Large intestine (tissue), 3 donors: Measurements from ENCODE around the gene IRAK2. TPM values are rescaled to one million over a fixed set of nuclear protein-coding genes. Genes with fewer than 3 reads are reported as not detected.

ENCODE experiments used
- DNase-seq, 2 donors: peaks; one replicate each; pipeline versions ENCODE4 v3.0.0 to v3.0.0-alpha.2; 2013
- H3K27ac ChIP-seq: one replicate; pipeline ENCODE4 v1.5.1; 2013; ENCODE audit warnings: low read length
- H3K27me3 ChIP-seq: 2 replicates; pipeline ENCODE4 v1.6.1; 2013; ENCODE audit warnings: low read length; ENCODE audit not compliant: control insufficient read depth, insufficient read depth
- H3K36me3 ChIP-seq: 2 replicates; pipeline ENCODE4 v1.6.1; 2013; ENCODE audit warnings: low read length; ENCODE audit not compliant: control insufficient read depth, insufficient read depth
- H3K4me1 ChIP-seq: one replicate; pipeline ENCODE4 v1.6.1; 2013; ENCODE audit warnings: low read length; ENCODE audit not compliant: control insufficient read depth, insufficient read depth
- H3K4me3 ChIP-seq: one replicate; pipeline ENCODE4 v1.5.1; 2013; ENCODE audit warnings: low read length
- H3K9me3 ChIP-seq: one replicate; pipeline ENCODE4 v1.6.1; 2013; ENCODE audit warnings: mild to moderate bottlenecking, low read depth, low read length, moderate library complexity; ENCODE audit not compliant: control insufficient read depth
- WGBS: methylation state at CpG from one replicate; pipeline ENCODE4 v1.1.5; 2013; ENCODE audit warnings: low lambda C conversion rate; ENCODE audit not compliant: insufficient coverage; 5-methylcytosine and 5-hydroxymethylcytosine counted together
- polyA plus RNA-seq: library from polyadenylated mRNA; unstranded; fragments of 120-200 nt; gene quantifications from one replicate; pipeline ENCODE4 v1.2.1, GENCODE V29; 2013

The IRAK2 gene
- polyA plus RNA-seq, 1 donor: 2.2 TPM

GRCh38 chr3:10198761-10199649 lies 34.3 kb downstream of the IRAK2 start:
- no peak overlapping the region for H3K4me3 ChIP-seq
- H3K9me3 ChIP-seq: no peaks in the 10 kb centered on the region
- no peaks in the 10 kb centered on the region for H3K36me3 ChIP-seq
- H3K27me3 ChIP-seq: no peaks in the 10 kb centered on the region
- no peak overlapping the region for H3K27ac ChIP-seq
- H3K4me1 ChIP-seq: peaks cover 20% of the 10 kb centered on the region
- WGBS: no CpG with 5 or more reads among the region's 12 CpGs
- DNase-seq: peak; percentile 43 to 67

GRCh38 chr3:10204921-10205320 lies 40.2 kb downstream of the IRAK2 start:
- H3K27ac ChIP-seq: no peak overlapping the region
- WGBS: no CpG with 5 or more reads among the region's 2 CpGs
- H3K4me1 ChIP-seq: peaks cover 37% of the 10 kb centered on the region
- no peaks in the 10 kb centered on the region for H3K27me3 ChIP-seq
- H3K4me3 ChIP-seq: no peak overlapping the region
- H3K36me3 ChIP-seq: no peaks in the 10 kb centered on the region
- DNase-seq: no peak
- H3K9me3 ChIP-seq: no peaks in the 10 kb centered on the region

GRCh38 chr3:10205451-10206165 lies 40.9 kb downstream of the IRAK2 start:
- Histone ChIP-seq H3K36me3 (no peaks in the 10 kb centered on the region), H3K4me3 (no peak overlapping the region), H3K9me3 (no peaks in the 10 kb centered on the region), H3K4me1 (peaks cover 37% of the 10 kb centered on the region), H3K27me3 (no peaks in the 10 kb centered on the region), H3K27ac (no peak overlapping the region)
- no CpG with 5 or more reads among the region's 7 CpGs for WGBS
- DNase-seq: peak in 1 of 2 donors; percentile 36

GRCh38 chr3:10206166-10206511 lies 41.4 kb downstream of the IRAK2 start:
- no peak for DNase-seq
- no peak overlapping the region for H3K4me3 ChIP-seq
- peaks cover 37% of the 10 kb centered on the region for H3K4me1 ChIP-seq
- WGBS: no CpG with 5 or more reads among the region's 5 CpGs
- no peak overlapping the region for H3K27ac ChIP-seq
- no peaks in the 10 kb centered on the region for H3K27me3 ChIP-seq
- no peaks in the 10 kb centered on the region for H3K9me3 ChIP-seq
- no peaks in the 10 kb centered on the region for H3K36me3 ChIP-seq

- peaks cover 2% of the 10 kb centered on the region for H3K9me3 ChIP-seq
- DNase-seq: no peak
- WGBS: no CpG with 5 or more reads among the region's 9 CpGs
- no peaks in the 10 kb centered on the region for H3K27me3 ChIP-seq
- H3K36me3 ChIP-seq: no peaks in the 10 kb centered on the region
- no peak overlapping the region for H3K27ac ChIP-seq
- no peak overlapping the region for H3K4me3 ChIP-seq
- no peaks in the 10 kb centered on the region for H3K4me1 ChIP-seq
These were observed 48.6 kb downstream of the IRAK2 start for GRCh38 chr3:10213156-10213792.

- Histone ChIP-seq H3K36me3 (no peaks in the 10 kb centered on the region), H3K27ac (no peak overlapping the region), H3K9me3 (peaks cover 2% of the 10 kb centered on the region), H3K4me1 (no peaks in the 10 kb centered on the region), H3K27me3 (no peaks in the 10 kb centered on the region), H3K4me3 (no peak overlapping the region)
- DNase-seq: no peak
- no CpG with 5 or more reads among the region's 6 CpGs for WGBS
These were observed 51.1 kb downstream of the IRAK2 start for GRCh38 chr3:10215578-10216368.

- Histone ChIP-seq H3K36me3 (no peaks in the 10 kb centered on the region), H3K4me1 (peaks cover 3% of the 10 kb centered on the region), H3K27me3 (no peaks in the 10 kb centered on the region), H3K27ac (no peak overlapping the region), H3K4me3 (no peak overlapping the region), H3K9me3 (peaks cover 2% of the 10 kb centered on the region)
- WGBS: 60% methylated on average over 2 of the region's 3 CpGs
- DNase-seq: no peak
These were observed 52.6 kb downstream of the IRAK2 start for GRCh38 chr3:10217359-10217758.

- Histone ChIP-seq H3K4me1 (peaks cover 11% of the 10 kb centered on the region), H3K36me3 (no peaks in the 10 kb centered on the region), H3K27me3 (no peaks in the 10 kb centered on the region), H3K27ac (no peak overlapping the region), H3K9me3 (peaks cover 2% of the 10 kb centered on the region), H3K4me3 (no peak overlapping the region)
- no CpG with 5 or more reads among the region's 9 CpGs for WGBS
- DNase-seq: no peak
These were observed 55.0 kb downstream of the IRAK2 start for GRCh38 chr3:10219737-10220136.

- Histone ChIP-seq H3K27me3 (no peaks in the 10 kb centered on the region), H3K9me3 (no peaks in the 10 kb centered on the region), H3K27ac (no peak overlapping the region), H3K4me1 (peaks cover 14% of the 10 kb centered on the region), H3K4me3 (no peak overlapping the region), H3K36me3 (no peaks in the 10 kb centered on the region)
- WGBS: 100% methylated on average over 1 of the region's 10 CpGs
- DNase-seq: peak; percentile 25 to 62
These were observed 59.2 kb downstream of the IRAK2 start for GRCh38 chr3:10223676-10224639.
